IMR-90 (cell line): ENCODE results near the gene PSMD10. TPM values are rescaled to one million over a fixed set of nuclear protein-coding genes. Genes with fewer than 3 reads are reported as not detected.

Experiments used
- ATAC-seq: fragments of 200-7000 bp; cut with Tn5 transposase; 2 replicates; pipeline ENCODE4 v1.9.1; 2020; ENCODE audit warnings: low read depth, mild to moderate bottlenecking, moderate library complexity
- BruUV-seq: library from RNA; stranded (reverse); fragments of 400-500 nt; replicated peaks from 2 replicates; lab custom pipeline; 2021; lab: Mats Ljungman, UMichigan
- CTCF ChIA-PET: fragments of 300-600 bp; formaldehyde crosslinking; extraction: SDS; loops from one replicate; lab custom pipeline; 2021; ENCODE audit warnings: antibody characterized with exemption; lab: Yijun Ruan, JAX
- POLR2A ChIA-PET: fragments of 300-600 bp; sonication (Branson Sonifier 250); formaldehyde crosslinking; loops from one replicate; lab custom pipeline; 2022; ENCODE audit warnings: antibody characterized with exemption; ENCODE audit not compliant: unreplicated experiment; lab: Charles Lee
- DNase-seq: peaks from one replicate; pipeline ENCODE4 v3.0.0; 2013
- H2AFZ ChIP-seq: replicated peaks from 2 replicates; pipeline ENCODE3; 2013; ENCODE audit warnings: low read length, mild to moderate bottlenecking; ENCODE audit not compliant: poor library complexity
- H2AK5ac ChIP-seq: 2 replicates; pipeline ENCODE4 v1.6.1; 2013; ENCODE audit warnings: low read depth, low read length, inconsistent platforms
- H2AK9ac ChIP-seq: replicated peaks from 2 replicates; pipeline ENCODE3; 2013; ENCODE audit warnings: mild to moderate bottlenecking, low read depth, low read length, moderate library complexity; ENCODE audit not compliant: poor library complexity
- H2BK120ac ChIP-seq: 2 replicates; pipeline ENCODE4 v1.6.1; 2013; ENCODE audit warnings: low read depth, low read length, inconsistent platforms
- H2BK15ac ChIP-seq: 3 replicates; pipeline ENCODE4 v1.6.1; 2013; ENCODE audit warnings: low read depth, low read length, inconsistent platforms
- H2BK20ac ChIP-seq: 2 replicates; pipeline ENCODE4 v1.6.1; 2013; ENCODE audit warnings: low read depth, mild to moderate bottlenecking, inconsistent platforms, low read length, moderate library complexity
- H2BK5ac ChIP-seq: 2 replicates; pipeline ENCODE4 v1.6.1; 2013; ENCODE audit warnings: mild to moderate bottlenecking, low read depth, low read length, inconsistent platforms; ENCODE audit not compliant: poor library complexity, severe bottlenecking
- H3K14ac ChIP-seq: replicated peaks from 2 replicates; pipeline ENCODE4 v1.6.1; 2013; ENCODE audit warnings: low read depth, low read length, inconsistent platforms
- H3K18ac ChIP-seq: 2 replicates; pipeline ENCODE4 v1.6.1; 2013; ENCODE audit warnings: low read depth, low read length, control low read depth
- H3K23ac ChIP-seq: 2 replicates; pipeline ENCODE4 v1.6.1; 2013; ENCODE audit warnings: low read depth, low read length, inconsistent platforms
- H3K27ac ChIP-seq: 2 replicates; pipeline ENCODE4 v1.5.1; 2013; ENCODE audit warnings: mild to moderate bottlenecking, control low read depth, low read length; ENCODE audit not compliant: insufficient read depth
- H3K27me3 ChIP-seq: 2 replicates; pipeline ENCODE4 v1.6.1; 2013; ENCODE audit warnings: low read length; ENCODE audit not compliant: control insufficient read depth, insufficient read depth
- H3K36me3 ChIP-seq: 2 replicates; pipeline ENCODE4 v1.6.1; 2013; ENCODE audit warnings: low read length, mixed read lengths; ENCODE audit not compliant: control insufficient read depth, insufficient read depth
- H3K4ac ChIP-seq: 2 replicates; pipeline ENCODE4 v1.6.1; 2013; ENCODE audit warnings: low read depth, low read length, inconsistent platforms
- H3K4me1 ChIP-seq: 2 replicates; pipeline ENCODE4 v1.6.1; 2013; ENCODE audit warnings: low read length, mixed read lengths; ENCODE audit not compliant: control insufficient read depth, insufficient read depth
- H3K4me2 ChIP-seq: 2 replicates; pipeline ENCODE4 v1.6.1; 2013; ENCODE audit warnings: low read depth, mild to moderate bottlenecking, control low read depth, low read length, moderate library complexity
- H3K4me3 ChIP-seq: 2 replicates; pipeline ENCODE4 v1.5.1; 2013; ENCODE audit warnings: low read depth, mild to moderate bottlenecking, control low read depth, low read length, moderate library complexity; ENCODE audit not compliant: insufficient read depth
- H3K56ac ChIP-seq: 2 replicates; pipeline ENCODE4 v1.6.1; 2013; ENCODE audit warnings: low read length, inconsistent platforms; ENCODE audit not compliant: insufficient read depth; ENCODE audit errors: extremely low read depth
- H3K79me1 ChIP-seq, 2 experiments: 2 replicates each; pipeline ENCODE4 v1.6.1; 2013; ENCODE audit warnings: low read length in 2 of 2, inconsistent platforms in 1 of 2, low read depth in 1 of 2
- H3K9ac ChIP-seq: 2 replicates; pipeline ENCODE4 v1.6.1; 2013; ENCODE audit warnings: low read depth, low read length, control low read depth
- H3K9me1 ChIP-seq: 2 replicates; pipeline ENCODE4 v1.6.1; 2013; ENCODE audit warnings: low read length, inconsistent platforms; ENCODE audit not compliant: insufficient read depth
- H3K9me3 ChIP-seq: 2 replicates; pipeline ENCODE4 v1.6.1; 2013; ENCODE audit warnings: low read length; ENCODE audit not compliant: control insufficient read depth, insufficient read depth
- H4K20me1 ChIP-seq: 2 replicates; pipeline ENCODE4 v1.6.1; 2013; ENCODE audit warnings: low read length, inconsistent platforms; ENCODE audit not compliant: insufficient read depth
- H4K5ac ChIP-seq: 2 replicates; pipeline ENCODE4 v1.6.1; 2013; ENCODE audit warnings: mild to moderate bottlenecking, low read depth, low read length, control low read depth
- H4K8ac ChIP-seq, 2 experiments: 2 replicates each; pipeline ENCODE4 v1.6.1; 2013; ENCODE audit warnings: low read depth in 2 of 2, low read length in 2 of 2, control low read depth in 1 of 2, inconsistent platforms in 1 of 2
- H4K91ac ChIP-seq: 2 replicates; pipeline ENCODE4 v1.6.1; 2013; ENCODE audit warnings: low read depth, low read length, inconsistent platforms; ENCODE audit not compliant: insufficient read depth
- BHLHE40 ChIP-seq: fragments of 150-350 bp; IDR thresholded peaks from 2 replicates; pipeline ENCODE4 v1.6.1; 2016; ENCODE audit warnings: mild to moderate bottlenecking, low read depth, low read length
- CEBPB ChIP-seq: IDR thresholded peaks from 2 replicates; pipeline ENCODE4 v1.6.1; 2012; ENCODE audit warnings: low read depth, low read length, improper control_type of control experiment
- CHD1 ChIP-seq: IDR thresholded peaks from 2 replicates; pipeline ENCODE4 v1.6.1; 2012; ENCODE audit warnings: low read depth, low read length, improper control_type of control experiment
- CTCF ChIP-seq: conservative IDR thresholded peaks from 2 replicates; pipeline ENCODE4 v1.5.1; 2012; ENCODE audit warnings: mild to moderate bottlenecking, low read depth, low read length, improper control_type of control experiment
- FOS ChIP-seq: fragments of 150-350 bp; IDR thresholded peaks from 2 replicates; pipeline ENCODE4 v1.6.1; 2016; ENCODE audit warnings: low read depth, low read length
- MAFK ChIP-seq: IDR thresholded peaks from 2 replicates; pipeline ENCODE4 v1.6.1; 2012; ENCODE audit warnings: low read depth, low read length, improper control_type of control experiment
- MAZ ChIP-seq: IDR thresholded peaks from 2 replicates; pipeline ENCODE4 v1.6.1; 2012; ENCODE audit warnings: low read depth, mild to moderate bottlenecking, low read length, improper control_type of control experiment, moderate library complexity, borderline replicate concordance
- MXI1 ChIP-seq: IDR thresholded peaks from 2 replicates; pipeline ENCODE4 v1.6.1; 2012; ENCODE audit warnings: low read depth, mild to moderate bottlenecking, low read length, moderate library complexity, borderline replicate concordance
- NFE2L2 ChIP-seq: fragments of 150-350 bp; IDR thresholded peaks from 2 replicates; pipeline ENCODE4 v1.6.1; 2016; ENCODE audit warnings: low read depth, mild to moderate bottlenecking, low read length
- POLR2A ChIP-seq: IDR thresholded peaks from 2 replicates; pipeline ENCODE4 v1.6.1; 2012; ENCODE audit warnings: mild to moderate bottlenecking, low read depth, low read length
- RAD21 ChIP-seq: IDR thresholded peaks from 2 replicates; pipeline ENCODE4 v1.6.1; 2012; ENCODE audit warnings: low read length, improper control_type of control experiment
- RCOR1 ChIP-seq: IDR thresholded peaks from 2 replicates; pipeline ENCODE4 v1.6.1; 2012; ENCODE audit warnings: mild to moderate bottlenecking, low read length, improper control_type of control experiment; ENCODE audit not compliant: insufficient replicate concordance
- RFX5 ChIP-seq: IDR thresholded peaks from 2 replicates; pipeline ENCODE4 v1.8.0; 2012; ENCODE audit warnings: low read depth, mild to moderate bottlenecking, low read length, moderate library complexity
- SMC3 ChIP-seq: fragments of 150-350 bp; IDR thresholded peaks from 2 replicates; pipeline ENCODE4 v1.6.1; 2016; ENCODE audit warnings: low read depth, mild to moderate bottlenecking, antibody characterized with exemption, low read length, moderate library complexity
- USF2 ChIP-seq: fragments of 150-350 bp; IDR thresholded peaks from 2 replicates; pipeline ENCODE4 v1.6.1; 2017; ENCODE audit warnings: mild to moderate bottlenecking, antibody characterized with exemption, low read length, low read depth
- WGBS, 2 experiments: methylation state at CpG; one replicate each; pipeline versions ENCODE4 v1.1.5 to v1.1.7; 2013; ENCODE audit warnings: missing lambda C conversion rate in 2 of 2; ENCODE audit not compliant: insufficient read length in 1 of 2; ENCODE audit errors: extremely low coverage in 2 of 2; 5-methylcytosine and 5-hydroxymethylcytosine counted together
- dilution Hi-C: fragments of 300-500 bp; cut with HindIII; formaldehyde crosslinking; loops from one replicate; pipeline ENCODE4 v1.14.3; 2018; ENCODE audit warnings: low sequenced_read_pairs; ENCODE audit not compliant: unreplicated experiment
- in situ Hi-C: fragments of 300-500 bp; cut with MboI; formaldehyde crosslinking; loops from 3 replicates; pipeline ENCODE4 v1.14.3; 2019; ENCODE audit warnings: low sequenced_read_pairs, inconsistent platforms, mixed read lengths
- intact Hi-C: fragments of 100-400 bp; cut with micrococcal nuclease; formaldehyde crosslinking; loops from 2 replicates; pipeline ENCODE4 v1.10.0; 2022
- polyA plus RNA-seq, 3 experiments: library from polyadenylated mRNA; depleted of rRNA; stranded (reverse); fragments of >200 nt; gene quantifications; 2 replicates each; pipeline ENCODE4 v1.2.3, GENCODE V29; 2012; ENCODE audit warnings: low replicate concordance in 1 of 3
- total RNA-seq: library from RNA; depleted of rRNA; stranded (reverse); fragments of >200 nt; gene quantifications from 2 replicates; pipeline ENCODE4 v1.2.3, GENCODE V29; 2012

The PSMD10 gene
- total and polyA plus RNA-seq, 2 of the 4 experiments (the other 2 are of a cell fraction) = 62.0 to 122 TPM

- Histone ChIP-seq H3K23ac (no peak overlapping the region), H2BK120ac (peak overlapping the region; percentile 46; the same call in 1 of the 2 replicates), H3K9ac (no peak overlapping the region), H3K79me1 (no peaks in the 10 kb centered on the region; a peak in 1 of 4 replicates), H2AK9ac (no peak overlapping the region), H3K4me2 (no peak overlapping the region), H2AK5ac (no peak overlapping the region), H3K36me3 (no peaks in the 10 kb centered on the region; the same call in 1 of the 2 replicates), H2BK20ac (peak overlapping the region; percentile 32; the same call in 1 of the 2 replicates), H2BK15ac (no peak overlapping the region), H2AFZ (no peak overlapping the region), H3K56ac (no peak overlapping the region), H3K27ac (no peak overlapping the region), H4K5ac (peak overlapping the region; percentile 90), H3K4ac (peak overlapping the region; percentile 20; the same call in 1 of the 2 replicates), H3K4me1 (peaks cover 6% of the 10 kb centered on the region), H3K9me3 (no peaks in the 10 kb centered on the region), H3K14ac (0 out of 2 replicates have a peak overlapping the region, but pooled peaks have one; percentile 21), H3K27me3 (peaks cover 3% of the 10 kb centered on the region), H4K8ac (peak overlapping the region in 1 of 2 experiments; percentile 94; a peak in 2 of 4 replicates), H2BK5ac (peak overlapping the region; percentile 86), H4K20me1 (no peaks in the 10 kb centered on the region), H3K9me1 (0 out of 2 replicates have a peak, but pooled peaks cover 3% of the 10 kb centered on the region), H4K91ac (peak overlapping the region; percentile 11; the same call in 1 of the 2 replicates), H3K4me3 (no peak overlapping the region), H3K18ac (peak overlapping the region; percentile 80; the same call in 1 of the 2 replicates)
- intact Hi-C loops = no loop called here
- no CpG with 5 or more reads among the region's 3 CpGs for WGBS, 2 experiments
- BruUV-seq = no TSS peak
- CTCF ChIA-PET = no interaction called here
- in situ Hi-C loops = no loop called here
- POLR2A ChIA-PET = no interaction called here
- no peak for ATAC-seq
- DNase-seq = no peak
- dilution Hi-C loops = no loop called here
- TF ChIP-seq MAFK = no peak
- TF ChIP-seq RCOR1 = no peak
- no peak for TF ChIP-seq SMC3
- no peak for TF ChIP-seq CEBPB
- TF ChIP-seq RFX5 = no peak
- TF ChIP-seq FOS = no peak
- TF ChIP-seq USF2 = no peak
- no peak for TF ChIP-seq BHLHE40
- no peak for TF ChIP-seq NFE2L2
- no peak for TF ChIP-seq POLR2A
- no peak for TF ChIP-seq MXI1
- TF ChIP-seq MAZ = no peak
- TF ChIP-seq CTCF = no peak
- no peak for TF ChIP-seq RAD21
- no peak for TF ChIP-seq CHD1
Measured at GRCh38 chrX:108123591-108124366, 32.4 kb upstream of the PSMD10 start.
